DOHH2 (cell line): ENCODE results near the gene ETV6.
A peak's percentile ranks its signal among the peaks of the same experiment; 100 is the strongest.

Source experiments
- H3F3A ChIP-seq: fragments of 200-600 bp; sonication (generic), shearing (Covaris generic); 2 replicates; pipeline ENCODE4 v1.6.0; 2016; ENCODE audit warnings: antibody characterized with exemption, mild to moderate bottlenecking; ENCODE audit not compliant: control insufficient read depth, insufficient read depth
- H3K27ac ChIP-seq: fragments of 200-600 bp; sonication (generic); 2 replicates; pipeline ENCODE4 v1.5.1; 2014; ENCODE audit warnings: low read depth, mild to moderate bottlenecking, low read length, moderate library complexity
- H3K27me3 ChIP-seq: fragments of 200-600 bp; sonication (generic); 2 replicates; pipeline ENCODE4 v1.6.1; 2014; ENCODE audit warnings: mild to moderate bottlenecking, low read length, mixed read lengths; ENCODE audit not compliant: control insufficient read depth
- H3K36me3 ChIP-seq: fragments of 200-600 bp; sonication (generic); 2 replicates; pipeline ENCODE4 v1.6.1; 2014; ENCODE audit warnings: mild to moderate bottlenecking, low read length, moderate library complexity, mixed read lengths; ENCODE audit not compliant: control insufficient read depth
- H3K4me1 ChIP-seq: fragments of 200-600 bp; sonication (generic); 2 replicates; pipeline ENCODE4 v1.6.1; 2014; ENCODE audit warnings: mild to moderate bottlenecking, low read length, mixed read lengths; ENCODE audit not compliant: control insufficient read depth
- H3K4me2 ChIP-seq: fragments of 200-600 bp; sonication (generic); 2 replicates; pipeline ENCODE4 v1.6.0; 2014; ENCODE audit warnings: mild to moderate bottlenecking, low read length, moderate library complexity
- H3K4me3 ChIP-seq: fragments of 200-600 bp; sonication (generic); 2 replicates; pipeline ENCODE4 v1.5.1; 2014; ENCODE audit warnings: mild to moderate bottlenecking, low read length, mixed read lengths
- H3K79me2 ChIP-seq: fragments of 200-600 bp; sonication (generic); 2 replicates; pipeline ENCODE4 v1.6.1; 2014; ENCODE audit warnings: mild to moderate bottlenecking, low read length, mixed read lengths; ENCODE audit not compliant: control insufficient read depth
- H3K9me2 ChIP-seq: fragments of 200-600 bp; sonication (generic); replicated peaks from 2 replicates; pipeline ENCODE4 v1.6.1; 2014; ENCODE audit warnings: mild to moderate bottlenecking, low read length, mixed read lengths; ENCODE audit not compliant: control insufficient read depth
- H3K9me3 ChIP-seq: fragments of 200-600 bp; sonication (generic); 2 replicates; pipeline ENCODE4 v1.6.1; 2014; ENCODE audit warnings: antibody characterized with exemption, low read length, mixed read lengths; ENCODE audit not compliant: control insufficient read depth, insufficient read depth
- H4K20me1 ChIP-seq: fragments of 200-600 bp; sonication (generic); 2 replicates; pipeline ENCODE4 v1.6.0; 2014; ENCODE audit warnings: low read depth, mild to moderate bottlenecking, antibody characterized with exemption, low read length, moderate library complexity; ENCODE audit not compliant: control insufficient read depth, insufficient read depth
- EZH2phosphoT487 ChIP-seq: fragments of 200-600 bp; sonication (generic); IDR thresholded peaks from 2 replicates; pipeline ENCODE4 v1.6.1; 2017; ENCODE audit warnings: borderline replicate concordance, mild to moderate bottlenecking, antibody characterized with exemption, low read length, moderate library complexity, mixed read lengths
- TF ChIP-seq, protein P1 (sequence below): fragments of 200-600 bp; sonication (generic); IDR thresholded peaks from one replicate; pipeline ENCODE4 v1.5.1; 2014; ENCODE audit warnings: antibody characterized with exemption, mild to moderate bottlenecking, low read depth, low read length; ENCODE audit not compliant: poor library complexity, severe bottlenecking

The ETV6 gene

DNA sequence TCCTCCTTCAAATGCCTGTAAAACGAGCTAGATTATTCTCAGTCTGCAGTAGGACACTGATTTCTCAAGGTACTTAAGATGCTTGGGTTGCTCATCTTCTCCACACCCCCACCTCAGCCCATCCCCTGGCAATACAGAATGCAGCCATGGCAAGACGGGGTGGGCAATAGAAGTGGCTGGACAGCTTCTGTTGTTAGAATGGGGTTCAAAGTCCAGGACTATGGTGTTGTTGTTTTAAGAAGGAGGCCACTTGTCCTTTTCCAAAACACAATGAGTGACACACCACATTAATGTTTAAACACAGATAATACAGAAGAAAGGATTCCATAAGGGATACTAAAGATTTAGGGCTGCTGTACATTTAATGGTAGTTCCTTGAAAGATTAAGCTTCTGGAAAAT is 232.4 kb downstream of the ETV6 start:
- Histone ChIP-seq H3K9me3 (no peaks in the 10 kb centered on the region), H3K4me2 (peak overlapping the region; percentile 45), H3K9me2 (no peaks in the 10 kb centered on the region), H3K4me1 (peaks cover 17% of the 10 kb centered on the region), H3K27ac (no peak overlapping the region), H3K27me3 (no peaks in the 10 kb centered on the region), H3K79me2 (no peaks in the 10 kb centered on the region), H3K36me3 (no peaks in the 10 kb centered on the region), H3F3A (no peaks in the 10 kb centered on the region), H3K4me3 (no peak overlapping the region; the same call in 1 of the 2 replicates), H4K20me1 (no peaks in the 10 kb centered on the region)
- TF ChIP-seq EZH2phosphoT487, result no peak
- TF ChIP-seq, protein P1, sequence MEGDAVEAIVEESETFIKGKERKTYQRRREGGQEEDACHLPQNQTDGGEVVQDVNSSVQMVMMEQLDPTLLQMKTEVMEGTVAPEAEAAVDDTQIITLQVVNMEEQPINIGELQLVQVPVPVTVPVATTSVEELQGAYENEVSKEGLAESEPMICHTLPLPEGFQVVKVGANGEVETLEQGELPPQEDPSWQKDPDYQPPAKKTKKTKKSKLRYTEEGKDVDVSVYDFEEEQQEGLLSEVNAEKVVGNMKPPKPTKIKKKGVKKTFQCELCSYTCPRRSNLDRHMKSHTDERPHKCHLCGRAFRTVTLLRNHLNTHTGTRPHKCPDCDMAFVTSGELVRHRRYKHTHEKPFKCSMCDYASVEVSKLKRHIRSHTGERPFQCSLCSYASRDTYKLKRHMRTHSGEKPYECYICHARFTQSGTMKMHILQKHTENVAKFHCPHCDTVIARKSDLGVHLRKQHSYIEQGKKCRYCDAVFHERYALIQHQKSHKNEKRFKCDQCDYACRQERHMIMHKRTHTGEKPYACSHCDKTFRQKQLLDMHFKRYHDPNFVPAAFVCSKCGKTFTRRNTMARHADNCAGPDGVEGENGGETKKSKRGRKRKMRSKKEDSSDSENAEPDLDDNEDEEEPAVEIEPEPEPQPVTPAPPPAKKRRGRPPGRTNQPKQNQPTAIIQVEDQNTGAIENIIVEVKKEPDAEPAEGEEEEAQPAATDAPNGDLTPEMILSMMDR, result no peak

DNA sequence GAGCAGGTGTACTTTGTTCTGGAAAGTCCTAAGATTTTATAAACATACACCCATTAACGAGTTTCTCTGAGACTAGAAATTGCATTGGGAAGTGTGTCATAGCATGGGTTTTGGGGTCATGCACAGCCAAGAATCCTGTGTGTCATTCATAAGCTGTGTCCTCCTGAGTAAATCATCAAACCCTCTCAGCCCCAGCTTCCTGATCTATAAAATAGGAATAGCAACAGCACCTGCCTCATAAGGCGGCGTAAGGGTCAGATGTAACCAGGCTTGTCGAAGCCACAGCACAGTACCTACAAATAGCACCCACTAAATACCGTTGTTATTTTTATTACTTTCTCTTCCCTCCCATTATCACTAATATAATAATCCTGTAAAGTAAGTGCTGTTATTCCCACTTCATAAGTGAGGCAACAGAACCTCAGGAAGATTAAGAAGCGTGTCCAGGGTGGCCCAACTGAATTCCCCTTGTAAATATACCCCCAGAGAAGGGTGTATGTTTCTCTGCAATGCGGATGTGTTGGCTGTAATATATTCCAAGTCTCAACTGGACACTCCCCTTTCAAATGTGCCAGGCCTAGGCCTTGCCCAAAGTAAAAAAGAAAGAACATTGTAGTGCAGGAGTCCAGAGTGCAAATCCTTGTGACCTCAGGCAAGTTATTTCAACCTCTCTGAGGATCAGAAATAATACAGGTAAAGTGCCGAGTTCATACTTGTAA is 233.0 kb downstream of the ETV6 start:
- Histone ChIP-seq H3K4me2 (peak overlapping the region; percentile 45), H3K27me3 (no peaks in the 10 kb centered on the region), H3K79me2 (no peaks in the 10 kb centered on the region), H3K4me3 (peak overlapping the region; percentile 11; the same call in 1 of the 2 replicates), H3K4me1 (peaks cover 16% of the 10 kb centered on the region), H3K27ac (no peak overlapping the region), H3K9me2 (no peaks in the 10 kb centered on the region), H4K20me1 (no peaks in the 10 kb centered on the region), H3F3A (no peaks in the 10 kb centered on the region), H3K36me3 (no peaks in the 10 kb centered on the region), H3K9me3 (no peaks in the 10 kb centered on the region)
- TF ChIP-seq, protein P1, result no peak
- TF ChIP-seq EZH2phosphoT487, result no peak

DNA sequence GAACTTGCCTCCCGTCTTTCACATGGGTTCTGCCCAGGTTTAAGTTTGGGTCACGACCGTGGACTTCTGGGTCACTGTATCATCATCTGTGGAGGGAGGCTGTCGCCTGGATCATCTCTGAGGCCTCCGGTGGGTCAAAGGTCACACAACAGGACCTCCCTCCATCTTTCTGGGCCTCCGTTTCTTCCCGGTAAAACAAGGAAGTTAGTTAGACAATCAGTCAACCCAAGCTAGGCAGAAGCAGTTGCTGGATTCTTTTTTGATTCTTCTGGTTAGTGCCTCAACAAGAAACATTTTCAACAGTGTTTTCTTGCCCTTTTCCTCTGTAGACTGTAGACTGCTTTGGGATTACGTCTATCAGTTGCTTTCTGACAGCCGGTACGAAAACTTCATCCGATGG is 234.6 kb downstream of the ETV6 start:
- Histone ChIP-seq H3K9me2 (no peaks in the 10 kb centered on the region), H3K27me3 (no peaks in the 10 kb centered on the region), H4K20me1 (no peaks in the 10 kb centered on the region), H3K4me2 (no peak overlapping the region), H3K4me3 (no peak overlapping the region), H3K79me2 (no peaks in the 10 kb centered on the region), H3K36me3 (no peaks in the 10 kb centered on the region), H3K4me1 (peaks cover 16% of the 10 kb centered on the region), H3F3A (no peaks in the 10 kb centered on the region), H3K9me3 (no peaks in the 10 kb centered on the region), H3K27ac (no peak overlapping the region)
- TF ChIP-seq EZH2phosphoT487, result no peak
- TF ChIP-seq, protein P1, result no peak
